ENCODE data around the gene MEGF6. TPM values are rescaled to one million over a fixed set of nuclear protein-coding genes. Genes with fewer than 3 reads are reported as not detected.

MEGF6 gene
- total RNA-seq, 1 donor from 2014 or later: 198 TPM

DNA sequence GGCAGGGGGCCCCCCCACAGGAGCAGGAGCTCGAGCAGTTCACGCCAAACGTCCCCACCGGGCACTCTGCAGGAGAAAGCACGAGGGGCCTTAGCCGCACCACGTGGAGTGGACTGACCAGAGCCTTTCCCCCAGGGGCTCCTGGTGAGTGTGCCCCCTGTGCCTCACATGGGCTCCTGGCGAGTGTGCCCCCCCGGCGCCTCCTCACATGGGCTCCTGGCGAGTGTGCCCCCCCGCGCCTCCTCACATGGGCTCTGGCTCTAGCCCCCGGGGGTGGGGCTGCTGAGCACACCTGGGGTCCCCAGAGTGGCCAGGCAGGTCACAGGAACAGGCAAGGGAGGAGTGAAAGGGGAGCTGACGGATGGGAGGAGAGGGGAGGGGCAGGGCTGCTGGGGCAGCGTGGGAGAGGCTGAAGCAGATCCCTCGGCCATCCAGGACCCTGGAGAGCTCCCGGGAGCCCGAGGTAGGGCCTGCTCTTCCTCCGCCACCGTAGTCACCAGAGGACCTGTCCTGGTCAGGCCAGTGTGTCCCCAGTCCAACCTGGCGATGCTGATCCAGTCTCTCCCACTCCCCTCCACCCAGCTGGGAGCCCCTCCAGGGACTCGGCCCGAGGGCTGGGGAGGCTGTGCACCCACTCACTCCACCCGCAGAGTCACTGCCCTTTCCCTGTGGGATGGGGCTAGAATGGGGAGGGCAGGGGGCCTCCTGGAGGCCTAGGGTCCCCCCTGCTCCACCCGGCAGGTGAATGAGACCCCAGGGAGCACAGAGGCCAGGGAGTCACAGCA is 109.3 kb downstream of the MEGF6 start:
- peak; percentile 69 for DNase-seq (ENCODE audit: low spot score)
- TF ChIP-seq, protein P1, sequence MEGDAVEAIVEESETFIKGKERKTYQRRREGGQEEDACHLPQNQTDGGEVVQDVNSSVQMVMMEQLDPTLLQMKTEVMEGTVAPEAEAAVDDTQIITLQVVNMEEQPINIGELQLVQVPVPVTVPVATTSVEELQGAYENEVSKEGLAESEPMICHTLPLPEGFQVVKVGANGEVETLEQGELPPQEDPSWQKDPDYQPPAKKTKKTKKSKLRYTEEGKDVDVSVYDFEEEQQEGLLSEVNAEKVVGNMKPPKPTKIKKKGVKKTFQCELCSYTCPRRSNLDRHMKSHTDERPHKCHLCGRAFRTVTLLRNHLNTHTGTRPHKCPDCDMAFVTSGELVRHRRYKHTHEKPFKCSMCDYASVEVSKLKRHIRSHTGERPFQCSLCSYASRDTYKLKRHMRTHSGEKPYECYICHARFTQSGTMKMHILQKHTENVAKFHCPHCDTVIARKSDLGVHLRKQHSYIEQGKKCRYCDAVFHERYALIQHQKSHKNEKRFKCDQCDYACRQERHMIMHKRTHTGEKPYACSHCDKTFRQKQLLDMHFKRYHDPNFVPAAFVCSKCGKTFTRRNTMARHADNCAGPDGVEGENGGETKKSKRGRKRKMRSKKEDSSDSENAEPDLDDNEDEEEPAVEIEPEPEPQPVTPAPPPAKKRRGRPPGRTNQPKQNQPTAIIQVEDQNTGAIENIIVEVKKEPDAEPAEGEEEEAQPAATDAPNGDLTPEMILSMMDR (IDR thresholded peaks at IDR 0.05; ENCODE audit: unreplicated experiment): no peak
- Mint-ChIP-seq H3K27me3 (ENCODE audit: unreplicated experiment) (peaks cover 17% of the 10 kb centered on the region), H3K4me1 (ENCODE audit: unreplicated experiment) (no peaks in the 10 kb centered on the region), H3K9me3 (ENCODE audit: unreplicated experiment) (no peaks in the 10 kb centered on the region), H3K27ac (ENCODE audit: unreplicated experiment) (no peak overlapping the region), H3K4me3 (ENCODE audit: unreplicated experiment) (no peak overlapping the region), H3K36me3 (ENCODE audit: low read depth, unreplicated experiment) (peaks cover 7% of the 10 kb centered on the region)

DNA sequence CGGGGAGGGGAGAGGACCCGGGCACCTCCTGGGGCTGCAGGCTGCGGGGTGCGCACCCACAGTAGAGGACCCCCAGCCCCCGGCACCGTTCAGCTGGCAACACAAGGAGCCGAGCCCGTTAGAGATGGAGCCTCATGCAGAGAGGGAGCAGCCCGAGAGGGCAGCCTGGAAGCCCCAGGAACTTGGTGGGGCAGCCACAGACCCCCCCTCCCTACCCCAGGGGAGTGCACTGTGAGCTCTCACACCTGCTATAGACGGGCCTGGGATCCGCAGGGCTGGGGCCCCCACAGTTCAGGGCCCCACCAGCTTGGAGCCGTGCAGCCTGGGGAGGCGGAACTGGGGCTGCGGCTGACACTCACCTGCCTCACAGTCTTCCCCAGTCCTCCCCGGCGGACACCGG is 109.9 kb downstream of the MEGF6 start:
- peaks cover 13% of the 10 kb centered on the region for H3K27me3 Mint-ChIP-seq (ENCODE audit: unreplicated experiment)
- peaks cover under 1% of the 10 kb centered on the region for H3K36me3 Mint-ChIP-seq (ENCODE audit: low read depth, unreplicated experiment)
- H3K27ac Mint-ChIP-seq (ENCODE audit: unreplicated experiment): no peak overlapping the region
- H3K9me3 Mint-ChIP-seq (ENCODE audit: unreplicated experiment): no peaks in the 10 kb centered on the region
- TF ChIP-seq, protein P1 (IDR thresholded peaks at IDR 0.05; ENCODE audit: unreplicated experiment): no peak
- H3K4me1 Mint-ChIP-seq (ENCODE audit: unreplicated experiment): no peaks in the 10 kb centered on the region
- no peak for DNase-seq (ENCODE audit: low spot score)
- H3K4me3 Mint-ChIP-seq (ENCODE audit: unreplicated experiment): no peak overlapping the region

DNA sequence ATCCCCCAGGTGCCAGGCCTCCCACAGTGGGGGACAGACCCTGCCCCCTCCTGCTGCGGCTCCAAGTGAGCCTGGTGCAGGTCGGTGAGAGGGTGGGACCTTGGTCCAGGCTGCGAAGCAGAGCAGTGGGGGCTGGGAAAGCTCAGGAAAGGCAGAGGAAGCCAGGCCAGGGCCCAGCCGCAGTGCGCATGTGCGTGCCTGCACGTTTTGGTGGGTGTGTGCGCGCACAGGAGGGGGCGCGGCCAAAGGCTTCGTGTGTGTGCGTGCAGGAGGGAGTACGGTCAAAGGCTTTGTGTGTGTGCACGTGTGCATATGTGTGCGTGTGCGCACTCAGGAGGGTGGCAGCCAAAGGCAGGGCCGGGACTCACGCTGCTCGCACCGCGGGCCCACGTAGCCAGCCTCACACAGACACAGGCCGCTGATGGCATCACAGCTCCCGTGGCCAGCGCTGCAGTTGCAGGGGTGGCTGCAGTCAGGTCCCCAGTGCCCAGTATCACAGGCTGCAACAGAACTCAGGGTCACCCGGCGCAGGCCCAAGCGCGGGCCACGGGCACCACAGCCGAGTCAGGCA is 111.0 kb downstream of the MEGF6 start:
- no peaks in the 10 kb centered on the region for H3K36me3 Mint-ChIP-seq (ENCODE audit: low read depth, unreplicated experiment)
- H3K9me3 Mint-ChIP-seq (ENCODE audit: unreplicated experiment): no peaks in the 10 kb centered on the region
- H3K4me3 Mint-ChIP-seq (ENCODE audit: unreplicated experiment): no peak overlapping the region
- no peak for DNase-seq (ENCODE audit: low spot score)
- H3K27me3 Mint-ChIP-seq (ENCODE audit: unreplicated experiment): peaks cover 9% of the 10 kb centered on the region
- H3K27ac Mint-ChIP-seq (ENCODE audit: unreplicated experiment): no peak overlapping the region
- no peaks in the 10 kb centered on the region for H3K4me1 Mint-ChIP-seq (ENCODE audit: unreplicated experiment)
- TF ChIP-seq, protein P1 (IDR thresholded peaks at IDR 0.05; ENCODE audit: unreplicated experiment): no peak

DNA sequence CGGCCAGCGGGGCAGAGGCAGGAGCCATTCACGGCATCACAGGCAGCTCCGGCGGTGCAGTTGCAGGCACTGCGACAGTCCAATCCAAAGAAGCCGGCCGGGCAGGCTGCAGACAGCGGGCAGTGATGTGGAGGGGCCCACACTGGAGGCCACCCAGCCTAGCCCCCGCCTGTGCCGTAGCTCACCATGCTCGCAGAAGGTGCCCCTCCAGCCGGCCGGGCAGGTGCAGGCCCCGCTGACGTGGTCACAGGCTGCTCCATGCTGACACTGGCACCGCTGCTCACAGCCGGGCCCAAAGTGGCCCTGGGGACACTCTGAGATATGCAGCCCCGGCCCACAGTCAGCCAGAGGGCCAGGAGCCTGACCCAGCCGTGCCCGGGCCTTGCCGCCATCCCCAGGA is 111.7 kb downstream of the MEGF6 start:
- Mint-ChIP-seq H3K36me3 (ENCODE audit: low read depth, unreplicated experiment) (no peaks in the 10 kb centered on the region), H3K4me3 (ENCODE audit: unreplicated experiment) (no peak overlapping the region), H3K27me3 (ENCODE audit: unreplicated experiment) (peaks cover 10% of the 10 kb centered on the region), H3K27ac (ENCODE audit: unreplicated experiment) (no peak overlapping the region), H3K4me1 (ENCODE audit: unreplicated experiment) (no peaks in the 10 kb centered on the region), H3K9me3 (ENCODE audit: unreplicated experiment) (no peaks in the 10 kb centered on the region)
- TF ChIP-seq, protein P1 (IDR thresholded peaks at IDR 0.05; ENCODE audit: unreplicated experiment): no peak
- no peak for DNase-seq (ENCODE audit: low spot score)

DNA sequence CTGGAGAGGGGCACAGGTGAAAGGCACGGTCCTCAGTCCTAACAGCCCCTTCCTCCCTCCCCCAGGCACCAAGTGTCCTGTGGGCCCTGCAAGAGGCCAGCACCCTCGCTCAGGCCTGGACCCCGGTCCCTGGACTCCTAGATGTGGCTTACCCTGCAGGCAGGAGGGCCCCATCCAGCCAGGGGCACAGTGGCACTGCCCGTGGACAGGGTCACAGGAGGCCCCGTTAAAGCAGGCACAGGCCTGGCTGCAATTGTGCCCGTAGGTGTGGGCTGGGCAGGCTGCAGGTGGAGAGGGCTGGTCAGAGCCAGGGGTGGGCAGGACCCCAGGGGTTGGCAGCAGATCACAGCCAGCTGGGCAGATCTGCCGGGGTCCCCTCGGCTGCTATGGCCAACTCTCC is 112.3 kb downstream of the MEGF6 start:
- Mint-ChIP-seq H3K4me3 (ENCODE audit: unreplicated experiment) (no peak overlapping the region), H3K4me1 (ENCODE audit: unreplicated experiment) (no peaks in the 10 kb centered on the region), H3K36me3 (ENCODE audit: low read depth, unreplicated experiment) (no peaks in the 10 kb centered on the region), H3K9me3 (ENCODE audit: unreplicated experiment) (no peaks in the 10 kb centered on the region), H3K27ac (ENCODE audit: unreplicated experiment) (no peak overlapping the region), H3K27me3 (ENCODE audit: unreplicated experiment) (peaks cover 12% of the 10 kb centered on the region)
- TF ChIP-seq, protein P1 (IDR thresholded peaks at IDR 0.05; ENCODE audit: unreplicated experiment): no peak
- no peak for DNase-seq (ENCODE audit: low spot score)

Measured in endothelial cell (in vitro differentiated cells).